Adrenal gland (tissue), 12 donors: ENCODE results near the gene POLR1E. TPM values are rescaled to one million over a fixed set of nuclear protein-coding genes. Genes with fewer than 3 reads are reported as not detected.
"Not testable (repeated sequence)": the region's sequence is repeated elsewhere in the genome, so short reads cannot be mapped to it uniquely, and the experiment has no call there.

Experiments
- DNase-seq, 7 donors: peaks; one replicate each; pipeline ENCODE4 v3.0.0-alpha.2; 2019 to 2020
- H3K27ac ChIP-seq, 5 donors: fragments of 200-600 bp; sonication (generic) in 4 of 5; 1 replicate in 3 of 5; 2 replicates in 2 of 5; pipeline versions ENCODE4 v1.5.1 to v1.8.0; 2016 to 2020; ENCODE audit warnings: mild to moderate bottlenecking in 1 of 5
- H3K27me3 ChIP-seq: fragments of 200-600 bp; 2 replicates; pipeline ENCODE4 v1.8.0; 2021
- H3K36me3 ChIP-seq, 2 donors: fragments of 200-600 bp; replicated peaks in 1 of 2; 1 replicate in 1 of 2; 2 replicates in 1 of 2; pipeline versions ENCODE4 v1.5.1 to v1.8.0; 2018 to 2022
- H3K4me1 ChIP-seq, 2 donors: fragments of 200-600 bp; replicated peaks in 1 of 2; 1 replicate in 1 of 2; 2 replicates in 1 of 2; pipeline versions ENCODE4 v1.5.1 to v1.8.0; 2018 to 2021
- H3K4me3 ChIP-seq, 4 donors: fragments of 200-600 bp; sonication (generic) in 3 of 4; one replicate each; pipeline ENCODE4 v1.5.1; 2016 to 2018
- H3K9me3 ChIP-seq, 3 donors: fragments of 200-600 bp; sonication (generic) in 1 of 3; replicated peaks in 1 of 3; 1 replicate in 2 of 3; 2 replicates in 1 of 3; pipeline versions ENCODE4 v1.5.1 to v1.8.0; 2016 to 2021
- POLR2A ChIP-seq, 2 donors: fragments of 450-650 bp; IDR thresholded peaks; one replicate each; pipeline ENCODE4 v1.6.1; 2017; ENCODE audit warnings: antibody characterized with exemption in 2 of 2, mild to moderate bottlenecking in 2 of 2, moderate library complexity in 1 of 2
- WGBS, 4 donors: extraction: QIAGEN DNeasy Blood & Tissue Kit in 2 of 4; methylation state at CpG; one replicate each; pipeline versions ENCODE4 v1.1.5 to v1.1.7; 2013 to 2017; 5-methylcytosine and 5-hydroxymethylcytosine counted together
- intact Hi-C, 2 donors: fragments of 100-400 bp; cut with DNase I; formaldehyde crosslinking; loops; one replicate each; pipeline versions ENCODE4 v1.14.1 to v1.15.0; 2022 to 2023
- polyA plus RNA-seq, 3 donors: library from polyadenylated mRNA; stranded (reverse); fragments of 200-250 nt in 2 of 3; fragments of 350-450 nt in 1 of 3; fragmentation: Illumina TruSeq in 1 of 3; extraction: RNeasy Lipid Tissue Mini Kit (QIAGEN cat#74804) in 1 of 3; gene quantifications; one replicate each; pipeline ENCODE4 v1.2.3, GENCODE V29; 2013 to 2014
- total RNA-seq, 9 donors: library from RNA; depleted of rRNA in 4 of 9; stranded (reverse); fragments of >200 nt in 4 of 9; fragments of 120-200 nt in 1 of 9; fragmentation: NEBNext Ultra II Directional in 1 of 9; extraction: Animal tissue kit (Norgen Biotek cat#: 25700) in 1 of 9; gene quantifications; one replicate each; pipeline versions ENCODE4 v1.1.0 to v1.2.4, GENCODE V29; 2013 to 2023
- TF ChIP-seq, protein P1 (sequence below), 6 experiments: fragments of 450-650 bp in 4 of 6; fragments of 200-600 bp in 2 of 6; sonication (generic) in 1 of 6; IDR thresholded peaks; 1 replicate in 5 of 6; 2 replicates in 1 of 6; pipeline versions ENCODE4 v1.5.1 to v1.8.0; 2016 to 2021; ENCODE audit warnings: antibody characterized with exemption in 6 of 6, mild to moderate bottlenecking in 2 of 6, moderate library complexity in 1 of 6
- donor health status: healthy with polysubstance abuse.
- donor health status: Bipolar disorder and iron deficiency.
- donor health status: DM: yes; HTN: yes; CAD: no.
- donor health status: DM: no; HTN: no; CAD: no.
- donor health status: DM: no; HTN: no; CAD: no.
- donor health status: DM: yes; HTN: yes; CAD: no.

POLR1E gene
- total and polyA plus RNA-seq, 12 donors: 12.6 to 113 (median 20.9) TPM

DNA sequence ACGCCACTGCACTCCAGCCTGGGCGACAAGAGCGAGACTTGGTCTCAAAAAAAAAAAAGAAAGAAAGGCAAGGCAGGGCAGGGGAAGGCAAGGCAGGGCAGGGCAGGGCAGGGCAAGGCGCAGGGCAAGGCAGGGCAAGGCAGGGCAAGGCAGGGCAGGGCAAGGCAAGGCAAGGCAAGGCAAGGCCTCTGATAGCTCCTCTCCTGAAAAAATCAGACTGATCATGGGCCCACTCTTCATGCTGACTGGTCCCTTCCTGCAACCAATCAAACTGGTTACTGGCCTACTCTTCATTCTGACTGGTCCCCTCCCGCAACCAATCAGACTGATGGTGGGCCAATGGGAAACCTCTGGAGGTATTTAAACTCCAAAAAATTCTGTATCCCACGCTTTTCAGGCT is 17.1 kb upstream of the POLR1E start:
- DNase-seq: no peak
- TF ChIP-seq, protein P1, sequence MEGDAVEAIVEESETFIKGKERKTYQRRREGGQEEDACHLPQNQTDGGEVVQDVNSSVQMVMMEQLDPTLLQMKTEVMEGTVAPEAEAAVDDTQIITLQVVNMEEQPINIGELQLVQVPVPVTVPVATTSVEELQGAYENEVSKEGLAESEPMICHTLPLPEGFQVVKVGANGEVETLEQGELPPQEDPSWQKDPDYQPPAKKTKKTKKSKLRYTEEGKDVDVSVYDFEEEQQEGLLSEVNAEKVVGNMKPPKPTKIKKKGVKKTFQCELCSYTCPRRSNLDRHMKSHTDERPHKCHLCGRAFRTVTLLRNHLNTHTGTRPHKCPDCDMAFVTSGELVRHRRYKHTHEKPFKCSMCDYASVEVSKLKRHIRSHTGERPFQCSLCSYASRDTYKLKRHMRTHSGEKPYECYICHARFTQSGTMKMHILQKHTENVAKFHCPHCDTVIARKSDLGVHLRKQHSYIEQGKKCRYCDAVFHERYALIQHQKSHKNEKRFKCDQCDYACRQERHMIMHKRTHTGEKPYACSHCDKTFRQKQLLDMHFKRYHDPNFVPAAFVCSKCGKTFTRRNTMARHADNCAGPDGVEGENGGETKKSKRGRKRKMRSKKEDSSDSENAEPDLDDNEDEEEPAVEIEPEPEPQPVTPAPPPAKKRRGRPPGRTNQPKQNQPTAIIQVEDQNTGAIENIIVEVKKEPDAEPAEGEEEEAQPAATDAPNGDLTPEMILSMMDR (IDR thresholded peaks at IDR 0.05): no peak
- TF ChIP-seq POLR2A (IDR thresholded peaks at IDR 0.05): no peak
- no peak overlapping the region for H3K4me3 ChIP-seq
- 91 to 96% (median 93%) methylated on average over 5 to 6 of the region's 6 CpGs for WGBS, 4 donors
- no peaks in the 10 kb centered on the region for H3K36me3 ChIP-seq
- intact Hi-C loops: no loop called here
- no peaks in the 10 kb centered on the region for H3K27me3 ChIP-seq
- peaks cover 8 to 21% of the 10 kb centered on the region in 2 donors for H3K4me1 ChIP-seq
- no peak overlapping the region for H3K27ac ChIP-seq
- H3K9me3 ChIP-seq: no peaks in the 10 kb centered on the region

DNA sequence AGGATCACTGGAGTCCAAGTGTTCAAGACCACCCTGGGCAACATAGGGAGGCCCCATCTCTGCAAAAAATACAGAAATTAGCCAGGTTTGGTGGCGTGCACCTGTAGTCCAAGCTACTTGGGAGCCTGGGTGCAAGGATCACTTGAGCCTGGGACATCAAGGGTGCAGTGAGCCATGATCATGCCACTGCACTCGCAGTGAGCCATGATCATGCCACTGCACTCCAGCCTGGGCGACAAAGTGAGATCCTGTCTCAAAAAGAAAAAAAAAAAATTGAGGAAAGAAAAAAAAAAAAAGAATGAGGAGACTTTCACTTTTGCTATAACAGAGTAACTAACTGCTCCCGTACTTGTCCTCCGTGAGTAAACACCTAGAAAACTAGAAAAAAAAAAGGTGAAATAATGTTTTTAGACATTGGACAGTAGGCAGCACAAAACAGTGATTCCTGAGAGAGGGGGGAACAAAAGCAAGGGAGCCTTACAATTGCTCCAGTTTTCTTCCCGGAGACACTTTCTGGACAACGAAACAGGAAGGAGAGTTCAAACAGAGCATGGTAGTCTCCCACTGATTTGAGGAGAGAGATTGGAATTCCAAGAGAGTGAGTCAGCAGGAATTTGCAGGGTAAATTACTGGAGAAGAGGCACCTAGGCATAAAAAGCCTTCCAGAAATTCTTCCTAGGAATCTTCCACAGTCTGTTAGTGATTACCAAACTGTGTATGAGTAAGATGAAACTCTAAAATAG is 13.6 kb upstream of the POLR1E start:
- Histone ChIP-seq H3K27me3 (no peaks in the 10 kb centered on the region), H3K4me1 (peaks cover 0 to 14% of the 10 kb centered on the region in 2 donors), H3K27ac (peak overlapping the region; percentile 12 to 88 (median 71)), H3K36me3 (no peaks in the 10 kb centered on the region), H3K4me3 (peak overlapping the region in 2 of 4 donors; percentile 29 to 45), H3K9me3 (no peaks in the 10 kb centered on the region)
- peak in 2 of 7 donors; percentile 32 to 37 for DNase-seq
- intact Hi-C loops: loop anchor here in 1 of 2 donors (10.0 kb wide), 1 partner anchor 63 kb away; no protein-coding TSS in a partner anchor
- 14 to 17% (median 16%) methylated on average over 7 of the region's 7 CpGs for WGBS, 4 donors
- peak in 1 of 2 donors; percentile 66 for TF ChIP-seq POLR2A (IDR thresholded peaks at IDR 0.05)
- TF ChIP-seq, protein P1 (IDR thresholded peaks at IDR 0.05): no peak

DNA sequence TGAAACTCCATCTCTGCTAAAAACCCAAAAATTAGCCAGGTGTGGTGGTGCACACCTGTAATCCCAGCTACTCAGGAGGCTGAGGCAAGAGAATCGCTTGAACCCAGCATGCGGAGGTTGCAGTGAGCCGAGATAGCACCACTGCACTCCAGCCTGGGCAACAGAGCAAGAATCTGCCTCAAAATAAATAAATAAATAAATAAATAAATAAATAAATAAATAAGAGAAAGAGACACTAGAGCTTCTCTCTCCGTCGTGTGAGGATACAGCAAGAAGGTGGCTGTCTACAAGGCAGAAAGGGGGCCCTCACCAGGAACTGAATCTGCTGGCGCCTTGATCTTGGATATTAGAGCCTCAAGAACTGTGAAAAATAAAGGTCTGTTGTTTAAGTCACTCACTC is 11.8 kb upstream of the POLR1E start:
- not testable (repeated sequence) for H3K27ac ChIP-seq, H3K4me3 ChIP-seq, H3K27me3 ChIP-seq, H3K9me3 ChIP-seq, H3K36me3 ChIP-seq, DNase-seq
- peaks cover 0 to 14% of the 10 kb centered on the region in 2 donors for H3K4me1 ChIP-seq
- WGBS, 4 donors: 59 to 64% (median 61%) methylated on average over 6 of the region's 6 CpGs
- intact Hi-C loops: loop anchor here in 1 of 2 donors (10.0 kb wide), 1 partner anchor 61 kb away; no protein-coding TSS in a partner anchor

DNA sequence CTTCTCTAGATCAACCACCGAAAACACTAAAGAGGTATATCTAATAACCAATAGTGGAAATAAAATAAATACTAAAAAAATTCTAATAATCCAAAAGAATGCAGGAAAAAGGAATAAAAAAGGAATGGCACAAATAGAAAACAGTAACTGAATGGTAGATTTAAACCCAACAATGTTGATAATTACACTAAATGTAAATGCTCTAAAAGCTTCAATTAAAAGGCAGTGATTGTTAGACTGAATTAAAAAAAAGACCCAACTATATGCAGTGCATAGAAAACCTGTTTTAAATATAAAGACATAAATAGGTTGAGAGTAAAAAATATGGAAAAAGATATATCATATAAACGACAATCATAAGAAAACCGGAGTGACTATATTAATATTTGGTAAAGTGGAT is 11.3 kb upstream of the POLR1E start:
- no peak for DNase-seq
- Histone ChIP-seq H3K27me3 (no peaks in the 10 kb centered on the region), H3K9me3 (no peaks in the 10 kb centered on the region), H3K27ac (no peak overlapping the region), H3K36me3 (no peaks in the 10 kb centered on the region), H3K4me3 (no peak overlapping the region), H3K4me1 (peaks cover 0 to 14% of the 10 kb centered on the region in 2 donors)
- intact Hi-C loops: loop anchor here in 1 of 2 donors (10.0 kb wide), 1 partner anchor 60 kb away; no protein-coding TSS in a partner anchor
- no peak for TF ChIP-seq POLR2A (IDR thresholded peaks at IDR 0.05)
- TF ChIP-seq, protein P1 (IDR thresholded peaks at IDR 0.05): no peak
- WGBS, 4 donors: 82 to 92% (median 87%) methylated on average over 3 of the region's 3 CpGs
